Measurements from ENCODE around the gene GPR39.

Gene GPR39

GRCh38 chr2:132681766-132682165 is 265.2 kb downstream of the GPR39 start:
- DNase-seq, result no peak

GRCh38 chr2:132690664-132691303 is 274.2 kb downstream of the GPR39 start:
- no peak for DNase-seq

- DNase-seq, result no peak
Measured at GRCh38 chr2:132691556-132691955, 275.0 kb downstream of the GPR39 start.

GRCh38 chr2:132692816-132693215 is 276.2 kb downstream of the GPR39 start:
- DNase-seq, result no peak
